ENCODE measurements around the gene KBTBD3. TPM values are rescaled to one million over a fixed set of nuclear protein-coding genes. Genes with fewer than 3 reads are reported as not detected.
"Not testable (repeated sequence)": the region's sequence is repeated elsewhere in the genome, so short reads cannot be mapped to it uniquely, and the experiment has no call there.

KBTBD3 gene
- total RNA-seq, 1 donor from 2014 or later, result 2.4 TPM

DNA sequence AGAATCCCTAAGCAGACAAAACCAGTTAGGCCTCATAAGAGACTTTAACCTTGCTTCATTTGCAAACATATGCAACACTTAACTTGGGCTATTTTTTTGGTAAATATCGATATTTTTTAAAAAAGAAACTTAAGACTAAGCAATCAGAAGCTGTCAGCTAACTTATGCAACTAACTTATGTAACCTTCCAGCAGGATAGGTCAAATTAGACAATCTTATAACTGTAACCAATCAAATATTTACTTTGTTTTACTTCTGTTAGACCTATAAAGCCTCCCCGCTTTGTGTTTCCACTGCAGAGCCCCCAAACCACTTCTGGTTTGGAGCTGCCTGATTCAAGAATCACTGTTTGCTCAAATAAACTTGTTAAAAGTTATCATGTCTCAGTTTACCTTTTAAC, 63.1 kb downstream of the KBTBD3 start:
- FAIRE-seq, result no peak
- no peak overlapping the region for H3K4me3 ChIP-seq (ENCODE audit: low read depth, low read length)
- H3K36me3 ChIP-seq (ENCODE audit: control insufficient read depth, insufficient read depth, low read length), result peaks cover 4% of the 10 kb centered on the region
- no peaks in the 10 kb centered on the region for H3K27me3 ChIP-seq (ENCODE audit: control insufficient read depth, insufficient read depth, low read length)
- no peak for DNase-seq (ENCODE audit: low read depth)
- TF ChIP-seq, protein P1, sequence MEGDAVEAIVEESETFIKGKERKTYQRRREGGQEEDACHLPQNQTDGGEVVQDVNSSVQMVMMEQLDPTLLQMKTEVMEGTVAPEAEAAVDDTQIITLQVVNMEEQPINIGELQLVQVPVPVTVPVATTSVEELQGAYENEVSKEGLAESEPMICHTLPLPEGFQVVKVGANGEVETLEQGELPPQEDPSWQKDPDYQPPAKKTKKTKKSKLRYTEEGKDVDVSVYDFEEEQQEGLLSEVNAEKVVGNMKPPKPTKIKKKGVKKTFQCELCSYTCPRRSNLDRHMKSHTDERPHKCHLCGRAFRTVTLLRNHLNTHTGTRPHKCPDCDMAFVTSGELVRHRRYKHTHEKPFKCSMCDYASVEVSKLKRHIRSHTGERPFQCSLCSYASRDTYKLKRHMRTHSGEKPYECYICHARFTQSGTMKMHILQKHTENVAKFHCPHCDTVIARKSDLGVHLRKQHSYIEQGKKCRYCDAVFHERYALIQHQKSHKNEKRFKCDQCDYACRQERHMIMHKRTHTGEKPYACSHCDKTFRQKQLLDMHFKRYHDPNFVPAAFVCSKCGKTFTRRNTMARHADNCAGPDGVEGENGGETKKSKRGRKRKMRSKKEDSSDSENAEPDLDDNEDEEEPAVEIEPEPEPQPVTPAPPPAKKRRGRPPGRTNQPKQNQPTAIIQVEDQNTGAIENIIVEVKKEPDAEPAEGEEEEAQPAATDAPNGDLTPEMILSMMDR (IDR thresholded peaks at IDR 0.05; ENCODE audit: insufficient read depth, low read length, severe bottlenecking), result no peak

DNA sequence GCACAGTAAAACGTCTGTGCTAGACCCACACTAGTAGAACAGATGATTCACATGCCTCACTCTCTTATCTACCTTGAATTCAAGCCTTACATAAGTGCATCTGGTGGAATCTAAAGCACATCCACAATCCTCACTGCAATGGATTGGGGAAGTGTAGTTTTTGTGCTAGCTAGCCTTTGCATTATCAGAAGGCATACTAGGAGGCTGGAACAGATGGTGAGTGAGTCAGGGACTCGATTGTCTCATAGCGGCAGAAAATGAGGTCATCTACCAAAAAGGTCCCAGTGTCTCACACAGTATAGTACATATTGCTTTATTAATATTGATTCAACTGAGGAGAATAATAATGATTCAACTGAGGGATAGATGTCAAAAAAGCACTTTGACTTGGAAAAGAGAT, 64.4 kb downstream of the KBTBD3 start:
- peaks cover 4% of the 10 kb centered on the region for H3K36me3 ChIP-seq (ENCODE audit: control insufficient read depth, insufficient read depth, low read length)
- no peaks in the 10 kb centered on the region for H3K27me3 ChIP-seq (ENCODE audit: control insufficient read depth, insufficient read depth, low read length)
- H3K4me3 ChIP-seq (ENCODE audit: low read depth, low read length), result no peak overlapping the region
- DNase-seq (ENCODE audit: low read depth), result peak; percentile 66
- TF ChIP-seq, protein P1 (IDR thresholded peaks at IDR 0.05; ENCODE audit: insufficient read depth, low read length, severe bottlenecking), result no peak
- no peak for FAIRE-seq

DNA sequence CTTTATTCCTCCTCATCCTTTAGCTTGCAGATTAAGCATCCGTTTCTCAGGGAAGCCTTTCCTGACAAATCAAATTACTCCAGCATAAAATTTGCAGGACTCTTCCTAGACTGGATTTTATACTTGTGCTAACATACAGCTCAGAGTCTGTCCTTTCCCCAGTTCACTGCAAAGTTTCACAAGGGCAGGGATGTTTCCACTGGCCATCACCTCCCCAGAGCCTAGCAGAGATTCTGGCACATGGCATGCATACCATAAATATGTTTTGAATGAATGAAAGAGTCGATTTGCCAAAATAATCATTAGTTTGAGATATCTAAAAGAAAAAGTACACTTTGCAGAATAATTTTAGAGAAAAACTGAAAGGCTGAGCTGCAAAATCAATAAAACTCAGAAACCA, 65.7 kb downstream of the KBTBD3 start:
- TF ChIP-seq, protein P1 (IDR thresholded peaks at IDR 0.05; ENCODE audit: insufficient read depth, low read length, severe bottlenecking), result no peak
- DNase-seq (ENCODE audit: low read depth), result no peak
- Histone ChIP-seq H3K27me3 (ENCODE audit: control insufficient read depth, insufficient read depth, low read length) (no peaks in the 10 kb centered on the region), H3K36me3 (ENCODE audit: control insufficient read depth, insufficient read depth, low read length) (peaks cover 3% of the 10 kb centered on the region), H3K4me3 (ENCODE audit: low read depth, low read length) (no peak overlapping the region)
- no peak for FAIRE-seq

DNA sequence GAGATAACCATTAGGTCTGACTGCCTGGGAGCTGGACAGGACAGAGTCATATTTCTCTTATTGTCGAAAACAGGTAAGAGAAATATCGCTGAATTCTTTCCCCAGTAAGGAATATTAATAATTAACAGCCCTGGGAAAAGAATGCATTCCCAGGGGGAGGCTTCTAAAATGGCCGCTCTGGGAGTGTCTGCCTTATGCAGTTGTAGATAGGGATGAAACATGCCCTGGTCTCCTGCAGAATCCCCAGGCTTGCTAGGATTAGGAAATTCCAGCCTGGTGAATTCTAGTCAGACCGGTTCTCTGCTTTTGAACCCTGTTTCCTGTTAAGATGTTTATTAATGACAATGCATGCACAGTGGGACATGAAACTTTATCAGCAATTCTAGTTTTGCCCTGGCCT, 74.1 kb downstream of the KBTBD3 start:
- H3K4me3 ChIP-seq (ENCODE audit: low read depth, low read length); H3K27me3 ChIP-seq (ENCODE audit: control insufficient read depth, insufficient read depth, low read length); FAIRE-seq; H3K36me3 ChIP-seq (ENCODE audit: control insufficient read depth, insufficient read depth, low read length); DNase-seq (ENCODE audit: low read depth): not testable (repeated sequence)

DNA sequence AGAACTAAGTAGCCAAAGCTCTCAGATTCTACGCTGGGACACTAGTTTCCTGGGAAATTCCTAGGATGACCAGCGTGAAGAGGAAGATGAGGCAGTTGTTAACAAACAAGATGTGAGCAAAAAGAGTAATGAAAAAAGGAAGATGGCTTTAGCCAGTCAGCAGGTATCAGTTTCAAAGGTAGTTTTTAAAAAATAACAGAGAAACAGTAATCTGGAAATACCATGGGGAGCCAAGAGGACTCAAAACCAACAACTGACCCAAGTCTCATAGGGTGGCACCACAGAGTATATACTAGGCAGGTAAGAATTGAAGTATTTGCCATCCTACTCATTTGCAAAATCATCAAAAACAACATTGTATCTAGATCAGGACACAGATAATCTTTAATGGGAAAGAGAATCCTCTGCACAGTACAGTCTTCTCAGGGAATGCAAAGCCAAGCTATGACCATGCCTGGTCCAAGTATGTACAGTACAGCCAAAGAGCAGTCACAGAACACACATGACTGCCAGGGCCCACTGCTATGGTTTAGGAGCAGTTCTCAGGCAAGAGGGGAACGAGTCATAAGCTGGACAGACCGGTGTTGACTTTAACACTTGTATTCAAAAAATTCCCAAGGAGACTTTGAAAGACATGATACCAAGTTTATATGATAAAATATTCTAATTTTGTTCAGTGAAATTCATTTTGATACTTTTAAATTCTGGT, 75.7 kb downstream of the KBTBD3 start:
- DNase-seq (ENCODE audit: low read depth) (peak; percentile 23), FAIRE-seq (no peak)
- no peak overlapping the region for H3K4me3 ChIP-seq (ENCODE audit: low read depth, low read length)
- TF ChIP-seq, protein P1 (IDR thresholded peaks at IDR 0.05; ENCODE audit: insufficient read depth, low read length, severe bottlenecking), result no peak
- no peaks in the 10 kb centered on the region for H3K36me3 ChIP-seq (ENCODE audit: control insufficient read depth, insufficient read depth, low read length)
- H3K27me3 ChIP-seq (ENCODE audit: control insufficient read depth, insufficient read depth, low read length), result no peaks in the 10 kb centered on the region

Other genes starting within 250 kb of the KBTBD3 start
- 19.2 and 24.2 TPM in 2 replicates for gene MSANTD4, start 55.1 kb downstream of the KBTBD3 start, total RNA-seq
- gene AASDHPPT, start 315 bp upstream of the KBTBD3 start, total RNA-seq, result 48.4 and 53.9 TPM in 2 replicates